Activated CD4-positive, alpha-beta T cell treated with anti-CD3 and anti-CD28 coated beads, Interleukin-2, amount 10 ng/mL, durations not matched to agents 7 days and 5 days (primary cell): ENCODE data around the gene PPID. TPM values are rescaled to one million over a fixed set of nuclear protein-coding genes. Genes with fewer than 3 reads are reported as not detected.
"Not testable (repeated sequence)": the region's sequence is repeated elsewhere in the genome, so short reads cannot be mapped to it uniquely, and the experiment has no call there.

Experiments used
- CTCF ChIA-PET: fragments of 350-600 bp; sonication (Branson Sonifier 250); formaldehyde crosslinking; loops from one replicate; lab custom pipeline; 2021; ENCODE audit warnings: antibody characterized with exemption; lab: Charles Lee
- POLR2A ChIA-PET: fragments of 350-600 bp; sonication (Branson Sonifier 250); formaldehyde crosslinking; loops from one replicate; lab custom pipeline; 2021; ENCODE audit warnings: antibody characterized with exemption; lab: Charles Lee
- DNase-seq: peaks from one replicate; pipeline ENCODE4 v3.0.0-alpha.2; 2020
- H3K27ac Mint-ChIP-seq: one replicate; pipeline ENCODE4 v1.8.0; 2021; ENCODE audit warnings: mild to moderate bottlenecking, moderate library complexity, mixed read lengths
- H3K27me3 Mint-ChIP-seq: one replicate; pipeline ENCODE4 v1.8.0; 2021; ENCODE audit warnings: mixed read lengths
- H3K36me3 Mint-ChIP-seq: one replicate; pipeline ENCODE4 v1.8.0; 2021; ENCODE audit warnings: low read depth, mixed read lengths
- H3K4me1 Mint-ChIP-seq: one replicate; pipeline ENCODE4 v1.8.0; 2021; ENCODE audit warnings: mixed read lengths
- H3K4me3 Mint-ChIP-seq: one replicate; pipeline ENCODE4 v1.8.0; 2021; ENCODE audit warnings: mild to moderate bottlenecking, moderate library complexity, mixed read lengths
- H3K9me3 Mint-ChIP-seq: one replicate; pipeline ENCODE4 v1.8.0; 2021; ENCODE audit warnings: mixed read lengths
- total RNA-seq, 2 experiments: library from RNA; stranded (reverse); gene quantifications; one replicate each; pipeline ENCODE4 v1.2.3, GENCODE V29; 2021

Gene PPID
- total RNA-seq, 2 experiments from 2014 or later, result 35.5 to 41.3 TPM

DNA sequence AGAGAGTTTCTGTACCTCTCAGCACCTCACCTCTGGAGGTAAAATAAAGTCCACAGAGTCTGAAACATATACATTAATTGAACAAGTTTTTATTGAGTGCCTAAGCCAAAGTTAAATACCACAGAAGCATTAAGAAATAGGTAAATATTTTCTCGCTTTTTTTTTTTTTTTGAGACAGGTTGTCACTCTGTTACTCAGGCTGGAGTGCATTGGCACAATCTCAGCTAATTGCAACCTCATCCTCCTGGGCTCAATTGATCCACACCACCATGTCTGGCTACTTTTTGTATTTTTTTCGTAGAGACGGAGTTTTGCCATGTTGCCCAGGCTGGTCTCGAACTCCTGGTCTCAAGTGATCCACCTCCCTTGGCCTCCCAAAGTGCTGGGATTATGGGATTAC lies 35.5 kb upstream of the PPID start:
- H3K36me3 Mint-ChIP-seq, result no peaks in the 10 kb centered on the region
- CTCF ChIA-PET, result no interaction called here
- no peaks in the 10 kb centered on the region for H3K4me1 Mint-ChIP-seq
- no peak overlapping the region for H3K4me3 Mint-ChIP-seq
- no peak overlapping the region for H3K27ac Mint-ChIP-seq
- H3K27me3 Mint-ChIP-seq, result peaks cover 16% of the 10 kb centered on the region
- H3K9me3 Mint-ChIP-seq, result no peaks in the 10 kb centered on the region
- DNase-seq, result no peak
- POLR2A ChIA-PET, result interaction anchor here (0.6 kb wide), 1 partner anchor 124 kb away, joined by 3 read pairs; no protein-coding TSS in a partner anchor

DNA sequence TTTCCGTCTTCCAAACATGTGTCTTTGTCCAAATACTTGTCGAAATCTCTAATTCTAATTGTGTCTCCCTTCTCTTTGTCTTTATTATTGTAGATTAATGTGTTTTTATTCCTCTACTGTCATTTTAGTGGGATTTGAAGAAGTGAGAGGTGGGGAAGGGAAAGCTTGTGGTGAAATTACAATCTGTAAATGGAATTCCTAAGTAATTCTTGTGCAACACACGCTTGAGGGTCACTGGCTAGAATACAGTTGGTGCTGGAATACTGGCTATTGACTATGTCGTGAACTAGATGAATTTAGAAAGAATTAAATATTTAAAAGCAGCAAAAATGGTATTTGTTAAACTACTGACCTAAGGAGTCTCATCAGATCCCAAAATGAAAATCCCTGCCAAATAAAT lies 34.9 kb upstream of the PPID start:
- DNase-seq, result no peak
- ChIA-PET POLR2A (no interaction called here), CTCF (no interaction called here)
- Mint-ChIP-seq H3K9me3 (no peaks in the 10 kb centered on the region), H3K27ac (no peak overlapping the region), H3K27me3 (peaks cover 16% of the 10 kb centered on the region), H3K4me3 (no peak overlapping the region), H3K36me3 (no peaks in the 10 kb centered on the region), H3K4me1 (no peaks in the 10 kb centered on the region)

DNA sequence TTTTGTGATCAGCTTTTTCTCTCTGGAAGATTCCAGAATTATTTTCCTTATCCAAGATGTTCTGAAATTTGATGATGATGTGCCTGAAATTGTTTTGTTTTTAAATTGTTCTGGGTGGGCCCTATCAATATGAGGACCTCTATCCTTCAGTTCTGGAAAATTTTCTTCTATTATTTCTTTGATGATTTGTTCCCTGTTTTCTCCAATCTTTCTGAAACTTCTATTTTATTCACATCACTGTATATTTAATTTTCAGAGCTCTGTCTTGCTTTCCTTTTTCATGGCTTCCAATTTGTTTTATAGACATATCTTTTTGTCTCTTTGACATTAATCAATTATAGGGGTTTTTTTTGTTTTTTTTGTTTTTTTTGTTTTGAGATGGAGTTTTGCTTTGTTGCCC lies 33.4 kb upstream of the PPID start:
- H3K27ac Mint-ChIP-seq, result no peak overlapping the region
- no peak for DNase-seq
- H3K36me3 Mint-ChIP-seq, result no peaks in the 10 kb centered on the region
- ChIA-PET POLR2A (no interaction called here), CTCF (no interaction called here)
- peaks cover 18% of the 10 kb centered on the region for H3K27me3 Mint-ChIP-seq
- H3K9me3 Mint-ChIP-seq, result no peaks in the 10 kb centered on the region
- H3K4me3 Mint-ChIP-seq, result no peak overlapping the region
- no peaks in the 10 kb centered on the region for H3K4me1 Mint-ChIP-seq

DNA sequence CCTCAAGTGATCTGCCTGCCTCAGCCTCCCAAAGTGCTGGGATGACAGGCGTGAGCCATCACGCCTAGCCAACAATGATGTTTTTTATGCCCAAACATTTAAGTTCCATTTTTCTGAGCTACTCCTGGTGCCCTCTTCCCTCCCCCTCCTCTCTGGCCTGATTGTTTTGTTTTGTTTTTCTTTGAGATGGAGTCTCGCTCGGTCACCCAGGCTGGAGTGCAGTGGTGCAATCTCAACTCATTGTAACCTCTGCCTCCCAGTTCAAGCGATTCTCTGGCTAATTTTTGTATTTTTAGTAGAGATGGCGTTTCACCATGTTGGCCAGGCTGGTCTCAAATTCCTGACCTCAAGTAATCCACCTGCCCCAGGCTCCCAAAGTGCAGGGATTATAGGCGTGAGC lies 32.6 kb upstream of the PPID start:
- H3K4me1 Mint-ChIP-seq, H3K36me3 Mint-ChIP-seq, H3K4me3 Mint-ChIP-seq, H3K9me3 Mint-ChIP-seq, H3K27ac Mint-ChIP-seq, DNase-seq, POLR2A ChIA-PET: not testable (repeated sequence)
- CTCF ChIA-PET, result interaction anchor here (0.6 kb wide), 1 partner anchor 19 kb away, joined by 4 read pairs; no protein-coding TSS in a partner anchor
- H3K27me3 Mint-ChIP-seq, result peaks cover 18% of the 10 kb centered on the region

DNA sequence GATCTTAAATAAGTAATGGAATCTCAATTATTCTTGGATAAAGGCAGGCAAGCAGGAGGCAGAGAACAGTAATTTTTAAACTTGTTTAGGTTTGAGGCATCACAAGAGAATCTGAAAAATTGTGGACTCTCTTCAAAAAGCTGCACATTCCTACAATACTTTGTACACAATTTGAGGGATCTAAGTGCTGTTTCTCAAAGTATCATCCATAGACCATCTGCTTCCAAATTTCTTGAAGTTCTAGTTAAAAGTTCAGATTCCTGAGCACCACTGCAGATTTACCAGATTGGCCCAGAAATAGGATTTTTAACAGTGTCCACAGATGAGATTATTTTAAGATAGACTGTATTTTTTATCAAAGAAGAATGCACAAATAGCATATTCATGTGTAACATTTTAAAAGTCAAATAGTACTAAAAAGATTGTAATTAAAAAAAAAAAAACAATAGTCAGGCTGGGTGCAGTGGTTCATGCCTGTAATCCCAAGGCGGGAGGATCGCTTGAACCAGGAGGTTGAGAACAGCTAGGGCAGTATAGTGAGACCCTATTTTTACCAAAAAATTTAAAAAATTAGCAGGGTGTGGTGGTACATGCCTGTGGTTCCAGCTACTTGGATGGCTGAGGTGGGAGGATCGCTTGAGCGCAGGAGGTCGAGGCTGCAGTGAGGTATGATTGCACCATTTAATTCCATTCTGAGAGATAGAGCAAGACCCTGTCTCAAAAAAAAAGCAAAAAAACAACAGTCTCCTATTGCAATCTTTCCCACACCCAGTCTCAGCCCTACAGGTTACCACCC lies 31.4 kb upstream of the PPID start:
- no peak for DNase-seq
- POLR2A ChIA-PET, result no interaction called here
- H3K27me3 Mint-ChIP-seq, result peaks cover 19% of the 10 kb centered on the region
- CTCF ChIA-PET, result no interaction called here
- H3K36me3 Mint-ChIP-seq, result no peaks in the 10 kb centered on the region
- H3K4me3 Mint-ChIP-seq, result no peak overlapping the region
- H3K27ac Mint-ChIP-seq, result no peak overlapping the region
- no peaks in the 10 kb centered on the region for H3K9me3 Mint-ChIP-seq
- H3K4me1 Mint-ChIP-seq, result no peaks in the 10 kb centered on the region

DNA sequence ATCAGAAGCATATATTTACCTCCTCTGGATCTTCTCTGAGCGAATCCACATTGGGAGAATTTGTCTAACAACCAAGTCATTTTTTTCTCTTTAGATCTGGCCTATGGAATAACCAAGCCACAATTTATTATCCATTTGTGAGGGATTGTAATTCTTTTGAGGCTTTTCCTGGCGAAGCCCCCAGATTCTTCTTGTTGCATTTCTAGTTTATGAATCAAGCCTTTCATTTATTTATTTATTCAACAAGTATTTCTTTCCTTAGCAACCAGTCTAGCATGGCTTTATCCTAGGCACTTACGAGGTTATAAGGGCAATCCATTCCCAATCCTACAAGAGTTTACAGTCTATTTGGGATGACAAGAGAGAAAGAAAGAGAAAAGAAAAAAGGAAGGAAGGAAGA lies 27.2 kb upstream of the PPID start:
- Mint-ChIP-seq H3K4me3 (no peak overlapping the region), H3K27me3 (peaks cover 16% of the 10 kb centered on the region), H3K36me3 (no peaks in the 10 kb centered on the region), H3K27ac (no peak overlapping the region), H3K9me3 (no peaks in the 10 kb centered on the region), H3K4me1 (no peaks in the 10 kb centered on the region)
- ChIA-PET CTCF (no interaction called here), POLR2A (no interaction called here)
- no peak for DNase-seq

DNA sequence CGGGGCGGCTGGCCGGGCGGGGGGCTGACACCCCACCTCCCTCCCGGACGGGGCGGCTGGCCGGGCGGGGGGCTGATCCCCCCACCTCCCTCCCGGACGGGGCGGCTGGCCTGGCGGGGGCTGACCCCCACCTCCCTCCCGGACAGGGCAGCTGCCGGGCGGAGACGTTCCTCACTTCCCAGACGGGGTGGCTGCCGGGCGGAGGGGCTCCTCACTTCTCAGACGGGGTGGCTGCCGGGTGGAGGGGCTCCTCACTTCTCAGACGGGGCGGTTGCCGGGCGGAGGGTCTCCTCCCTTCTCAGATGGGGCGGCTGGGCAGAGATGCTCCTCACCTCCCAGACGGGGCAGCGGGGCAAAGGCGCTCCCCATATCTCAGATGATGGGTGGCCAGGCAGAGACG lies 23.3 kb upstream of the PPID start:
- H3K27me3 Mint-ChIP-seq, H3K4me1 Mint-ChIP-seq, CTCF ChIA-PET, H3K36me3 Mint-ChIP-seq, DNase-seq, H3K27ac Mint-ChIP-seq, H3K9me3 Mint-ChIP-seq, POLR2A ChIA-PET, H3K4me3 Mint-ChIP-seq: not testable (repeated sequence)

DNA sequence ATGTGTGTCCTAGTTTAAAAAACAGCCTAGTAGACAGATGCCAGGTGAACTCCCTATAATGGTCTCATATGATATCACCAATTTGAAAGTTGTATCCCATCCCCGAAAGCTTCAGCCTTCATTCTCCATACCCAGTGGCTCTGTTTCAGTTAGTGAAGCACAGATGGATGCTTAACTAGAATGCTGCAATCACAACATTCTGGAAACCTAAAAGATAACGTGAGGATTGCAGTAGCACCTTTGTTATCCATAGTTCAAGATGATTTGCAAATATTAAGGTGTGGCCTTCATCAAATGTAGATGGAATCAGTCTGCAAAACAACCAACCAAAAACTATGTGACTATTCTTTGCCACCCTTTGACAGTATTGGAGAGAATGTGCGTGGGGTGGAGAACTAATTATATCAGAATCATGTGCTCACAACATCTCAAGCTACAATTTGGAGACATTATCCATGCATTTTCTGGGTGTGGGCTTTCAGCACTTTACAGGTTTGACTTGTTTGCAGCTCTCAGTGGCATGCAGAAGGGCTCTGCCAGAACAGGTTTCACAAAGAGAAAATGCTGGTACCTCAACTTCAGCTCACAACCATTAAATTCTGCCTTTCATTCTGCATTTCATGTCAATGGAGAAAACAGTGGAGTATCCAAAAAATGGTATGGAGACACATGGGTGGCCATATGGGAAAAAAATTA lies 18.3 kb upstream of the PPID start:
- no peaks in the 10 kb centered on the region for H3K4me1 Mint-ChIP-seq
- ChIA-PET CTCF (no interaction called here), POLR2A (no interaction called here)

DNA sequence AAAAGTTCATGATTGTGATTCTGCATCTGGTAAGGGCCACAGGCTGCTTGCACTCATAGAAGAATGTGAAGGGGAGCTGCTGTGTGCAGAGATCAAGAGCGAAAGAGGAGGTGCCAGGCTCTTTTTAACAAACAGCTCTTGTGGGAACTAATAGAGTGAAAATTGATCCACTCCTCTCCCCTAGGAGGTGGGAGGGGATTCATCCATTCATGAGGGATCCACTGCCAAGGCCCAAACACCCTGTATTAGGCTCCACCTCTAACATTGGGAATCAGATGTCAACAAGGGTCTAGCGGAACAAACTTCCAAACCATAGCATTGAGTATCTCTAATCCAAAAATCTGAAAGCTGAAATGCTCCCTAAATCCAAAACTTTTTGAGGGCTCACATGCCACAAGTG lies 16.4 kb upstream of the PPID start:
- Mint-ChIP-seq H3K4me1 (no peaks in the 10 kb centered on the region), H3K9me3 (no peaks in the 10 kb centered on the region), H3K27me3 (peaks cover 5% of the 10 kb centered on the region), H3K27ac (no peak overlapping the region), H3K4me3 (no peak overlapping the region), H3K36me3 (no peaks in the 10 kb centered on the region)
- CTCF ChIA-PET, result interaction anchor here (0.6 kb wide), 1 partner anchor 104 kb away, joined by 3 read pairs; no protein-coding TSS in a partner anchor
- DNase-seq, result no peak
- POLR2A ChIA-PET, result no interaction called here

More for the DNA sequence above, 18.3 kb upstream of the PPID start:
- DNase-seq, result no peak
- H3K27ac Mint-ChIP-seq, result no peak overlapping the region
- H3K4me3 Mint-ChIP-seq, result no peak overlapping the region
- H3K36me3 Mint-ChIP-seq, result no peaks in the 10 kb centered on the region
- H3K27me3 Mint-ChIP-seq, result peaks cover 4% of the 10 kb centered on the region
- H3K9me3 Mint-ChIP-seq, result no peaks in the 10 kb centered on the region

DNA sequence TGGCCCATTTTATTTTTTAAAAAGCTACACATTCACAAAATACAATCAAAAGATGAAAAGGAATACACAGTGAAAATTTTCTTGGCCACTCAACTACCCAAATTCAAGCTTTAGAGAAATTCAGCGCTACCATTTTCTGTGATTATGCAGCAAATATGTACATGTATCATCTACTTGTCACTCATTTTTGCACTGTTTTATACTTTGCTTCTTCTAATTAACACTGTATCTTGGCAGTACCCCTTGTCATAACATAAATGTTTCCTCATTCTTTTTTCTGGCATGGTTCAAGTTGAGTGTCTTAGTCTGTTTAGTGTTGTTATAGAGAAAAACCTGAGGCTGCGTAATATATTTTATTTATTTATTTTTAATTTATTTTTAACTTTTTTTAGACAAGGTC lies 15.7 kb upstream of the PPID start:
- Mint-ChIP-seq H3K4me3 (no peak overlapping the region), H3K4me1 (no peaks in the 10 kb centered on the region), H3K36me3 (no peaks in the 10 kb centered on the region), H3K27me3 (peaks cover 5% of the 10 kb centered on the region), H3K9me3 (no peaks in the 10 kb centered on the region), H3K27ac (no peak overlapping the region)
- ChIA-PET CTCF (interaction anchor here (0.6 kb wide), 1 partner anchor 105 kb away, joined by 3 read pairs; no protein-coding TSS in a partner anchor), POLR2A (no interaction called here)
- no peak for DNase-seq

DNA sequence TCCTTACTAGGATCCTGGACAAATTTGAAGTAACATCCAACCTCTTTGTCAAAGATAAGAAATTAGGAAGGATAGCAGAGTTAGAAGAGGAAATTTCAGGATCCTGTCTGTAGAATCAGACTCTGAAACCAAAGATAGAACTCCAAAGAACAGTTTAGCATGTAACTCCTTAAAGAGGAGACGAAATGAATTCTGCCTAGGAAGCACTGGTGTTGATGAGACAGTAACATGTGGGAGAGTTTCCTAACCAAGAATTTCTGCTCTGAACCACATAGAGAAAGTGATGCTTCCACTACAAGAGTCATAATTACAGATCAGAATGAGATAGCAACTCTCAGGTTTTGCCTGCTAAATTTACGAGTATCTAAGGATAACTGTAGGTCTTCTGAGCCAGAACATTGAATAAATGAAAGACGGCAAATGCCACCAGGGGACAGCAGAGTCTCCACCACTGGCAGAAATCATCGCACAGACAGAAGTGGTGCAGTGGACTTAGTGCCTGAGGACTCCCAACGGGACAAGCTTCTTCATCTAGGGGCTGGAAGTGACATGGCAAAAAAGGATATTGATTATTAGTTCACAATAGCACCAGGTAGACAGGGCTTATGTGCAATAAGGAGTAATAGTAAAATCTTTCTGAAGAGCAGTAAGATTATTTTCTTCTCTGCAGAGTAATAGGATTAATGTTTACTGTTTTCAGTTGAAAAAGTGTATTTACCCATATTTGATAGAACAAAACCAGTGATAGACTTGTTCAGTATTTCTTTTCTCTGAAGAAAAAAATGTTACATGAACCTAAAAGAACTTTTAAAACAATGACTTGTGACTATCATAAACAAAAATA lies 6.7 kb upstream of the PPID start:
- Mint-ChIP-seq H3K9me3 (no peaks in the 10 kb centered on the region), H3K27me3 (peaks cover 28% of the 10 kb centered on the region), H3K27ac (no peak overlapping the region), H3K36me3 (no peaks in the 10 kb centered on the region), H3K4me1 (peaks cover 25% of the 10 kb centered on the region), H3K4me3 (no peak overlapping the region)
- CTCF ChIA-PET, result no interaction called here
- peak; percentile 59 for DNase-seq
- POLR2A ChIA-PET, result no interaction called here

DNA sequence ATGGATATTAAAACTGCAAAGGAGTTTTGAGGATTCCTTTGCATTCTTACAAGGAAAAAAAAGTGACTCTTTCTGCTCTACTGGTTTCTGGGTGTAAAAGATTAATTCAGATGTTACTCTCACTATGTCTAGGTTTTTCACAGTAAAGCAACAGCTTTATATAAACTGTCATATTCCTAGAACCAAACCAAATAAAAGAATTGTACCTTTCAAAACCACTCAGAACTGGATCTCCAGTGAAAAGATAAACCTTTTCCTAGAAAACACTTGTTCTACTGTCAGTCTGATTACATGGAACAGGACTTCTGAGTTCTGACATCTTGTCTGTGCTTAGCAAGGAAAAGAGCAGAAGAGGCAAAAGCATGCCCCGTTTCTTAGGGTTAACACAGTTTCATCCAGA lies 5.0 kb upstream of the PPID start:
- Mint-ChIP-seq H3K4me3 (no peak overlapping the region), H3K4me1 (peaks cover 39% of the 10 kb centered on the region), H3K27ac (no peak overlapping the region), H3K9me3 (no peaks in the 10 kb centered on the region), H3K27me3 (peaks cover 24% of the 10 kb centered on the region), H3K36me3 (no peaks in the 10 kb centered on the region)
- POLR2A ChIA-PET, result no interaction called here
- DNase-seq, result no peak
- CTCF ChIA-PET, result interaction anchor here (0.6 kb wide), 1 partner anchor 17 kb away, joined by 3 read pairs; no protein-coding TSS in a partner anchor

DNA sequence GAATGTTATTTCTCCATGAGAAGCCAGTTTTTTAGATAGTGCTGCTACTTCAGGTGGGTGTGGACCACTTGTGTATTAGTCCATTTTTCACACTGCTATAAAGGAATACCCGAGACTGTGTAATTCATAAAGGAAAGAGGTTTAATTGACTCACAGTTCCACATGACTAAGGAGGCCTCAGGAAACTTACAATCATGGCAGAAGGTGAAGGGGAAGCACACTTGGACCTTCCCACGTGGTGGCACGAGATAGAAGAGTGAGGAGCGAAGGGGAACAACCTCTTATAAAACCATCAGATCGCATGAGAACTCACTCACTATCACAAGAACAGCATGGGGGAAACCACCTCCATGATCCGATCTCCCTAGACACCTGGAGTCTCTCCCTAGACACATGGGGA lies 3.4 kb upstream of the PPID start:
- no peak for DNase-seq
- H3K9me3 Mint-ChIP-seq, result no peaks in the 10 kb centered on the region
- POLR2A ChIA-PET, result no interaction called here
- H3K36me3 Mint-ChIP-seq, result peaks cover 5% of the 10 kb centered on the region
- H3K4me3 Mint-ChIP-seq, result no peak overlapping the region
- no peak overlapping the region for H3K27ac Mint-ChIP-seq
- H3K27me3 Mint-ChIP-seq, result peaks cover 13% of the 10 kb centered on the region
- CTCF ChIA-PET, result no interaction called here
- peaks cover 47% of the 10 kb centered on the region for H3K4me1 Mint-ChIP-seq
